PC-3 (cell line): ENCODE measurements around the gene TCEANC2. TPM values are rescaled to one million over a fixed set of nuclear protein-coding genes. Genes with fewer than 3 reads are reported as not detected.

Source experiments
- ATAC-seq: fragments of 200-7000 bp; cut with Tn5 transposase; 2 replicates; pipeline ENCODE4 v1.9.1; 2020; ENCODE audit warnings: mild to moderate bottlenecking, moderate library complexity
- BruUV-seq: library from RNA; stranded (reverse); fragments of 400-500 nt; replicated peaks from 2 replicates; lab custom pipeline; 2021; lab: Mats Ljungman, UMichigan
- CTCF ChIA-PET: fragments of 300-600 bp; sonication (Branson Sonifier 250); formaldehyde crosslinking; loops from one replicate; lab custom pipeline; 2022; ENCODE audit warnings: antibody characterized with exemption; lab: Charles Lee
- POLR2A ChIA-PET: fragments of 300-600 bp; sonication (Branson Sonifier 250); formaldehyde crosslinking; loops from one replicate; lab custom pipeline; 2022; ENCODE audit warnings: antibody characterized with exemption; ENCODE audit not compliant: unreplicated experiment; lab: Charles Lee
- DNase-seq: peaks from one replicate; pipeline ENCODE4 v3.0.0-alpha.2; 2015
- H2AFZ ChIP-seq: fragments of 300-600 bp; sonication (generic); 2 replicates; pipeline ENCODE4 v1.6.0; 2016; ENCODE audit warnings: antibody characterized with exemption, low read length
- H3F3A ChIP-seq: fragments of 300-600 bp; sonication (generic); one replicate; pipeline ENCODE4 v1.6.0; 2017; ENCODE audit warnings: antibody characterized with exemption, low read length, control low read depth, mild to moderate bottlenecking; ENCODE audit not compliant: unreplicated experiment
- H3K27ac ChIP-seq: fragments of 300-600 bp; sonication (generic); 2 replicates; pipeline ENCODE4 v1.5.1; 2016; ENCODE audit warnings: mild to moderate bottlenecking, low read length
- H3K27me3 ChIP-seq: fragments of 300-600 bp; sonication (generic); 2 replicates; pipeline ENCODE4 v1.6.1; 2016; ENCODE audit warnings: low read length, mixed read lengths
- H3K36me3 ChIP-seq: fragments of 300-600 bp; sonication (generic); 2 replicates; pipeline ENCODE4 v1.6.1; 2016; ENCODE audit warnings: low read depth, mixed run types, low read length, mixed read lengths
- H3K4me1 ChIP-seq: fragments of 300-600 bp; sonication (generic); 2 replicates; pipeline ENCODE4 v1.5.1; 2016; ENCODE audit warnings: low read length; ENCODE audit not compliant: insufficient read depth
- H3K4me2 ChIP-seq: fragments of 300-600 bp; sonication (generic); 2 replicates; pipeline ENCODE4 v1.6.0; 2016; ENCODE audit warnings: low read length
- H3K4me3 ChIP-seq: fragments of 300-600 bp; sonication (generic); 2 replicates; pipeline ENCODE4 v1.5.1; 2016; ENCODE audit warnings: mild to moderate bottlenecking, low read length, mixed read lengths
- H3K79me2 ChIP-seq: fragments of 300-600 bp; sonication (generic); 2 replicates; pipeline ENCODE4 v1.6.1; 2017; ENCODE audit warnings: low read length, mixed read lengths
- H3K9ac ChIP-seq: fragments of 300-600 bp; sonication (generic); 2 replicates; pipeline ENCODE4 v1.6.0; 2016; ENCODE audit warnings: mild to moderate bottlenecking, low read length
- H3K9me2 ChIP-seq: fragments of 300-600 bp; sonication (generic); replicated peaks from 2 replicates; pipeline ENCODE4 v1.6.1; 2016; ENCODE audit warnings: mixed run types, low read length, mixed read lengths
- H3K9me3 ChIP-seq: fragments of 300-600 bp; sonication (generic); 2 replicates; pipeline ENCODE4 v1.6.1; 2016; ENCODE audit warnings: low read length, mixed read lengths
- H4K20me1 ChIP-seq: fragments of 300-600 bp; sonication (generic); 2 replicates; pipeline ENCODE4 v1.6.1; 2016; ENCODE audit warnings: low read length, mixed read lengths
- CTCF ChIP-seq: fragments of 300-600 bp; sonication (generic); conservative IDR thresholded peaks from 2 replicates; pipeline ENCODE4 v1.5.1; 2017; ENCODE audit warnings: antibody characterized with exemption, low read depth, mild to moderate bottlenecking, low read length
- EZH2 ChIP-seq: fragments of 300-600 bp; sonication (generic); IDR thresholded peaks from one replicate; pipeline ENCODE4 v1.6.1; 2017; ENCODE audit warnings: antibody characterized with exemption, mild to moderate bottlenecking, low read length; ENCODE audit not compliant: unreplicated experiment
- EZH2phosphoT487 ChIP-seq: fragments of 300-600 bp; sonication (generic); IDR thresholded peaks from 2 replicates; pipeline ENCODE4 v1.6.1; 2018; ENCODE audit warnings: mild to moderate bottlenecking, antibody characterized with exemption, low read length, borderline replicate concordance
- intact Hi-C: fragments of 100-400 bp; cut with micrococcal nuclease; formaldehyde crosslinking; loops from 2 replicates; pipeline ENCODE4 v1.9.0; 2023
- total RNA-seq: library from RNA; depleted of rRNA; stranded (reverse); fragments of >200 nt; gene quantifications from 2 replicates; pipeline ENCODE4 v1.2.3, GENCODE V29; 2014

Gene TCEANC2
- total RNA-seq, 1 experiment from 2014 or later = 4.2 TPM

- no peaks in the 10 kb centered on the region for H3K27me3 ChIP-seq
- H3K9ac ChIP-seq = no peak overlapping the region
- ChIA-PET CTCF (no interaction called here), POLR2A (no interaction called here)
- no peak for TF ChIP-seq EZH2phosphoT487
- TF ChIP-seq CTCF = no peak
- no peak for TF ChIP-seq EZH2
- H3K4me2 ChIP-seq = no peak overlapping the region
- intact Hi-C loops = no loop called here
- DNase-seq (no peak), ATAC-seq (no peak)
- H3K9me3 ChIP-seq = no peaks in the 10 kb centered on the region
- no peaks in the 10 kb centered on the region for H3F3A ChIP-seq
- H3K36me3 ChIP-seq = no peaks in the 10 kb centered on the region
- no peak overlapping the region for H3K27ac ChIP-seq
- H3K9me2 ChIP-seq = no peaks in the 10 kb centered on the region
- no TSS peak for BruUV-seq
- H4K20me1 ChIP-seq = no peaks in the 10 kb centered on the region
- H2AFZ ChIP-seq = no peak overlapping the region
- H3K4me1 ChIP-seq = no peaks in the 10 kb centered on the region; the same call in 1 of the 2 replicates
- no peak overlapping the region for H3K4me3 ChIP-seq
- H3K79me2 ChIP-seq = no peaks in the 10 kb centered on the region
Measured at GRCh38 chr1:54151013-54151412, 97.6 kb downstream of the TCEANC2 start.

GRCh38 chr1:54152696-54153095, 99.3 kb downstream of the TCEANC2 start, which contains the start of gene CDCP2:
TSS of gene CDCP2 (minus strand) at chr1:54153000. CDS start at chr1:54152922, 78 bp downstream.
- POLR2A ChIA-PET = no interaction called here
- no peaks in the 10 kb centered on the region for H3K9me3 ChIP-seq
- no peaks in the 10 kb centered on the region for H3K79me2 ChIP-seq
- H3K4me2 ChIP-seq = no peak within 1 kb of the TSS
- no peaks in the 10 kb centered on the region for H3F3A ChIP-seq
- intact Hi-C loops = no loop called here
- peaks cover 3% of the 10 kb centered on the region for H3K4me1 ChIP-seq
- 0 out of 2 replicates have a peak within 1 kb of the TSS, but pooled peaks have one; percentile 28 for H2AFZ ChIP-seq
- no peak for ATAC-seq
- no peak within 1 kb of the TSS for H3K9ac ChIP-seq
- TF ChIP-seq EZH2phosphoT487 (no peak), EZH2 (no peak), CTCF (no peak)
- H3K27me3 ChIP-seq = no peaks in the 10 kb centered on the region
- BruUV-seq = no TSS peak
- no peaks in the 10 kb centered on the region for H3K36me3 ChIP-seq
- DNase-seq = no peak
- H3K9me2 ChIP-seq = no peaks in the 10 kb centered on the region
- CTCF ChIA-PET = no interaction called here
- H4K20me1 ChIP-seq = no peaks in the 10 kb centered on the region
- H3K27ac ChIP-seq = no peak within 1 kb of the TSS
- H3K4me3 ChIP-seq = no peak within 1 kb of the TSS

GRCh38 chr1:54153535-54154439, 100.4 kb downstream of the TCEANC2 start:
- H4K20me1 ChIP-seq = no peaks in the 10 kb centered on the region
- no peaks in the 10 kb centered on the region for H3K27me3 ChIP-seq

More at GRCh38 chr1:54153535-54154439, 100.4 kb downstream of the TCEANC2 start:
- ATAC-seq = no peak; the same call in 1 of the 2 replicates
- Histone ChIP-seq H3K4me1 (peaks cover 12% of the 10 kb centered on the region), H2AFZ (0 out of 2 replicates have a peak overlapping the region, but pooled peaks have one; percentile 28), H3K9me2 (no peaks in the 10 kb centered on the region), H3K36me3 (no peaks in the 10 kb centered on the region), H3K9ac (no peak overlapping the region), H3K9me3 (no peaks in the 10 kb centered on the region), H3K4me3 (no peak overlapping the region), H3K27ac (no peak overlapping the region), H3F3A (no peaks in the 10 kb centered on the region), H3K79me2 (no peaks in the 10 kb centered on the region), H3K4me2 (no peak overlapping the region)
- no TSS peak for BruUV-seq
- CTCF ChIA-PET = no interaction called here
- peak; percentile 63 for DNase-seq
- TF ChIP-seq EZH2phosphoT487 (no peak), EZH2 (no peak), CTCF (no peak)
- intact Hi-C loops = no loop called here
- POLR2A ChIA-PET = no interaction called here
